HTERT RPE-1 (cell line): Measurements from ENCODE around the gene SLFN11.
"Not testable (repeated sequence)": the region's sequence is repeated elsewhere in the genome, so short reads cannot be mapped to it uniquely, and the experiment has no call there.

Source experiments
- in situ Hi-C: fragments of 300-500 bp; cut with MboI; formaldehyde crosslinking; loops from 4 replicates; pipeline ENCODE4 v1.14.3; 2020; ENCODE audit warnings: low sequenced_read_pairs

Gene SLFN11

GRCh38 chr17:35373534-35373983 is at the start of gene SLFN11:
TSS of gene SLFN11 (minus strand) at chr17:35373621. CDS start at chr17:35363807, 9,814 bp downstream.
- in situ Hi-C loops = no loop called here

DNA sequence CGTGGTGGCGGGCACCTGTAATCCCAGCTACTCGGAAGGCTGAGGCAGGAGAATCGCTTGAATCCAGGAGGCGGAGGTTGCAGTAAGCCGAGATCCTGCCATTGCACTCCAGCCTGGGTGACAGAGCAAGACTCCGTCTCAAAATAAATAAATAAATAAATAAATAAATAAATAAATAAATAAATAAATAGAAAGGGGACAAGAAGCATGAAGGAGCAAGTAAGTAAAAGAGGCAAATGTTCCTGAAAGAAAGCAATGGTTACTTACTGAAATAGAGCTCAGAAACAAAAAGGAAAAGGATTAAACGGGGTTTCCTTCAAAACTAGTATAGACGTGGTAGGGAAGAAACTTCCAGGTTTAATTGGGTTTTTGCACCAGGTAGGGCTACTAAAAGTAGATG is 47.6 kb upstream of the SLFN11 start:
- in situ Hi-C loops = not testable (repeated sequence)

- in situ Hi-C loops = no loop called here
Observed at GRCh38 chr17:35416659-35417058, 43.2 kb upstream of the SLFN11 start.

DNA sequence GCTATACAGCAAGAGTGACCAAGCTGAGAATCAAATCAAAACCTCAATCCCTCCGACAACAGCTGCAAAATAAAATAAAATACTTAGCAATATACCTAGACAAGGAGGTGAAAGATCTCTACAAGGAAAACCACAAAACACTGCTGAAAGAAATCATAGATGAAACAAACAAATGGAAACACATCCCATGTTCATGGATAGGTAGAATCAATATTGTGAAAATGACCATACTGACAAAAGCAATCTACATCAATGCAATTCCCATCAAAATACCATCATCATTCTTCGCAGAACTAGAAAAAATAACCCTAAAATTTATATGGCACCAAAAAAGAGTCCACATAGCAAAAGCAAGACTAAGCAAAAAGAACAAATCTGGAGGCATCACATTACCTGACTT is 41.3 kb upstream of the SLFN11 start:
- in situ Hi-C loops = not testable (repeated sequence)

DNA sequence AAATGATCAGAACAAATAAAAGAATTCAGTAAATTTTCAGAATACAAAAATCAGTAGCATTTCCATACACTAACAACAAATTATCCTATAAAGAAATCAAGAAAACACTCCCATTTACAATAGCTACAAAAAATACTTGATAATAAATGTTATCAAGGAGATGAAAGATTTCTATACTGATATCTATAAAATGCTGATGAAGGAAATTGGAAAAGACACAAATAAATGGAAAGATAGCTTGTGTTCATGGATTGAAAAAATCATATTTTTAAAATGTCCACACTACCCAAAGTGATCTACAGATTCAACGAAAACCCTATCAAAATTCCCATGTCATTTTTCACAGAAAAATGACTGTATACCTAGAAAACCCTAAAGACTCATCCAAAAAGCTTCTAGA is 40.8 kb upstream of the SLFN11 start:
- in situ Hi-C loops = no loop called here

DNA sequence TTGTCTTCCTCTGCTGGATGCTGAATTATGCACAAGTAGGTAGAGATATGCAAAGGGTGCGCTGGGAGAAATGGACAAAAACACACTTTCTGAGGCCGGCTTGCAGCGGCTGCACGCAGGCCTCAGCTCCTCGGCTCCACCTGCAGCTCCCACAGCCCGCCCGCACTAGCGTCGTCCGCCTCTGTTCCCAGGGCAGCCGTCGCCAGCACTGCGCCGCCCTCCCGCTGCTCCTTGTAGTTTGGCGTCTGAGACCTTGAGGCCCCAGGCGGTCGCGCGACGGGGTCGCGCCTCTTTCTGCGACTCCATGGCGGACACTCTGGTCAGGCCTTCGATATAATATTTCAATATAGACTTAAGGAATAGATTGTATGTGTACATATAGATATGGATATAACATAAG is 34.1 kb upstream of the SLFN11 start:
- in situ Hi-C loops = no loop called here

DNA sequence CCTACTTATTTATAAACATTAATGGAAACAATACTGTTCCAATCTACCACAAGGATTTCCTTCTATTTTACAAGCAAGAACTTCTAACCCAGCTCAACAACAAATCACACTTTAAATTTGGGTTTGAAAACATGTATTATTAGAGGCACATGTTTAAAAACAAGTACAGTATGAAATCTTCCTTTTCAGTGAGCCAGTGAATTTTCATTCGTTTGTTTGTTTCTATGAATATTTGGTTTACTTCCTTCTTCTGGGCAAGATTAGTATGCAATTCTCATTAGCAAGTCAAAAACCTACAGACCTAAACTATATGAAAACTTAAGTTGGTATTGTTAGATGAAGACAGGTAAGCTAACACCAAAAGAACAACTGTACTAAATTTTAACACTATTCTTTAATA is 33.1 kb upstream of the SLFN11 start:
- in situ Hi-C loops = no loop called here

GRCh38 chr17:35404360-35404759 is 30.9 kb upstream of the SLFN11 start:
- in situ Hi-C loops = no loop called here

GRCh38 chr17:35393783-35394182 is 20.4 kb upstream of the SLFN11 start:
- in situ Hi-C loops = not testable (repeated sequence)

DNA sequence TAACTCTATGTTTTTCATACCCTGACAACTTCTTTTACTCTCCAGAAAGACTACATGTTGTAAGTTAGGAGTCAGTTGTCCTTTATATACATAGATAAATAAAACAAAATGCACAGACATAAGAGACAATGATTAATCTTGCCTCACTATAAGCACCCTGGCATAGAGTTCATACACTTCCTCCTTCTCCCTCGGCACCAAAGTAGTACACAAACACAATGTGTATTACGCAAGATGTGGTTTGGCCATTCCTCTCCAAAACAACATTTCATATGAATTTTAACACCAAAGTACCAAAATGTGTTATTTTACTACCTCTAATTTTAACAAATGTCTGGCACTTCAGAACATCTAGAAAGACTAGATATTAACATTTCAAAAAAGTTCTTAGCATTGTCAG is 17.2 kb upstream of the SLFN11 start:
- in situ Hi-C loops = no loop called here

- in situ Hi-C loops = no loop called here
Observed at GRCh38 chr17:35390156-35390555, 16.7 kb upstream of the SLFN11 start.

- in situ Hi-C loops = no loop called here
Observed at GRCh38 chr17:35387496-35387895, 14.1 kb upstream of the SLFN11 start.

DNA sequence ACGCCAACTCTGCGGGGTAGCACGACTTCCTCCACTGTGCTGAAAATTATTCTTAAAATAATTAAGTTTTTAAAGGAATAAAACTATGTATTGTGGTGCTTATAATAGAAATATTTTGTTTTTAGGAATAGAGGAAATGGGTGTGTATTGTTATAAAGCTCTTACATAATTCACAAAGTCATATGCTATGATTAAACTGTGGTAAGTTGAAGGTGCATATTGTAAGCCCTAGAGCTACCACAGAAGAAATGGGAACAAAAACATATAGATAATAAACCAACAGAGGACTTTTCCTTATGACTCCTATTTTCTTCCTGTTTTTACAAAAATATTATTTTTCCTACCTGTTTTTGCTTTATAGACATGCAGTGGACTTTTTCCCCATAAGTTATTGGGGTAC is 4.3 kb upstream of the SLFN11 start:
- in situ Hi-C loops = no loop called here

DNA sequence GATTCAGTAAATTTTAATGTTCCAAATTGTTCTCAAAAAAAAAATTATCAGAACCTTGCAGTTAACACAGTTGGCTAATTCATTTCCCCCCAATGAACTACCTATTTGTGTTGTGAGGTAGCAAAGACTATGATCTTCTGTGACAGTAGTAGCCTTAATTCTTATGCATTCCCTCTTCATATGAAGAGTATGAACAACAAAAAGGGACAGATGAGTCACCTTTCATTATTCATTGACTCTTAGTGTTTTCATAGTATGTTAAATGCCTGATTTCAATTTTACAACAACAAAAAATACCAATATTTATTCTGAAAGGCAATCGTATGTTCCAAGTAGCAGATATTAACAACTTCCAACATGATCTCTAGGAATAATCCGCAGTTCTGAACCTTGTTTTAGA is 3.6 kb upstream of the SLFN11 start:
- in situ Hi-C loops = no loop called here

GRCh38 chr17:35376245-35376644 is 2.8 kb upstream of the SLFN11 start:
- in situ Hi-C loops = no loop called here

- in situ Hi-C loops = no loop called here
Observed at GRCh38 chr17:35374766-35375344, 1.4 kb upstream of the SLFN11 start.

GRCh38 chr17:35373984-35374765 is 754 bp upstream of the SLFN11 start:
- in situ Hi-C loops = no loop called here

DNA sequence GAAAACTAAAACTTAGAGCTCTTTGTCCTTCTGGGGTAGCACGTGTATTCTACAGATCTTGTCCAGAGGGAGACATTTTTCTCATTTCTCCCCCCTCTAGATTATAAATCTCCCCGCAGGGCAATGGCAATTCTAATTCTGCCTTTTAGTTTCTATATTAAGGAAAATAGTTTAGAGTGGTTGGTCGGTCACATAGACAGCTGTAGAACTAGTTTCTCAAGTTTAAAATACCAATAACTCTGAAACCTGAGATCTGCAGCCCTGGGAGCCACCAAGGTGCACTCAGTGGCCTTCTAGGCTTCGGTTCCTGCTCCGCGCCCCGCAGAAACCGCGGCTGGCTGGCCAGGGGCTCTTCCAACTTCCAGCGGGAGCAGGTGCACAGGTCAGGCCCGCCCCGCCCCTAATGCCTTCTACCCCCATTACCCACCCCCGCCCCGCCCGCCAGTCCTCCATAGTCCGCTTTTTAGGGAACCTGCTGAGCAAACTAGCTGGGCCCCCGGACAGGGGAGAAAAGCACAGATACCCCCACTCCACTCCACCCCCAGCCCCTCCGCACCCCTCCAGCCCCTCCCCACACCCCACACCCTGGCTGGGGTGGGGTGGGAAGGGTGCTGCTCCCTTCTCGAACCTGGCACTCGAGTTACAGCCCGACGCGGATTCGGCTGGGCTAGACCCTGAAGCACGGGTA is 431 bp downstream of the SLFN11 start:
- in situ Hi-C loops = no loop called here

DNA sequence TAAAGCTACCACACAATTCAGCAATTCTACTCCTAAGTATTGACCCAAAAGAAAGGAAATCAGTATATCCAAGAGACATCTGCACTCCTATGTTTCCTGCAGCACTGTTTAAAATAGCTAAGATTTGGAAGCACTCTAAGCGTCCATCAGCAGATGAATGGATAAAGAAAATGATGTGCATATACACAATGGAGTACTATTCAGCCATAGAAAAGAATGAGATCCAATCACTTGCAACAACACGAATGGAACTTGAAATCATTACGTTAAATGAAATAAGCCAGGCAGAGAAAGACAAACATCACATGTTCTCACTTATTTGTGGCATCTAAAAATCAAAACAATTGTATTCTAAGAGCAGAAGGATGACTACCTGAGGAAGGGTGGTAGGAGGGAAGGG is 1.5 kb downstream of the SLFN11 start:
- in situ Hi-C loops = no loop called here

DNA sequence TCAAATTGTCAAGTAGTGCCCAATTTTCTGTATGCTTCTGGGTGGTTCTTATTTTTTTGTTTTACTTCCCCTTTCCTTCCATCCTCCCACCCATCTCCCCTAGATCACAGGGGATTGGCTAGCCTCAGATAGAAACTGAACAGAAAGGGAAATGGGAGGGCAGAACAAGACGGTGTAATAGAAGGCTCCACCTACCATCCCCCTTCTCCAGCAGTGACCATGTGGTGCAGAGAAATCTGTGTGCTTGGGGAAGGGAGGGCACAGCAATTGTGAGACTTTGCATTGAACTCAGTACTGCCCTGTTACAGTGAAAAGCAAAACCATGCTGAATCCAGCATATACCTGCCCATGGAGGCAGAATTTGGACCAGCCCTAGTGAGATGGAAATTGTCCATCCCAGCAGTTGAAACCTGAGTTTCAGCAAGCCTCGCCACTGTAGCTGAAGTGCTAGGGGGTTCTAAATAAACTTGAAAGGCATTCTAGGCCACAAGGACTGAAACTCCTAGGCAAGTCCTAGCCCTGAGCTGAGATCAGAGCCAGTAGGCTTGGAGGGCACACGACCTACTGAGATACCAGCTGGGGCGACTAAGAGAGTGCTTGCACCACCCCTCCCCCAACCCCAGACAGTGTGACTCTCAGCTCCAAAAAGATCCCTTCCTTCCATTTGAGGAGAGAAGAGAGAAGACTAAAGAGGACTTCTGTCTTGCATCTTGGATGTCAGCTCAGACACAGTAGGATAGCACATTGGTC is 5.2 kb downstream of the SLFN11 start:
- in situ Hi-C loops = no loop called here

DNA sequence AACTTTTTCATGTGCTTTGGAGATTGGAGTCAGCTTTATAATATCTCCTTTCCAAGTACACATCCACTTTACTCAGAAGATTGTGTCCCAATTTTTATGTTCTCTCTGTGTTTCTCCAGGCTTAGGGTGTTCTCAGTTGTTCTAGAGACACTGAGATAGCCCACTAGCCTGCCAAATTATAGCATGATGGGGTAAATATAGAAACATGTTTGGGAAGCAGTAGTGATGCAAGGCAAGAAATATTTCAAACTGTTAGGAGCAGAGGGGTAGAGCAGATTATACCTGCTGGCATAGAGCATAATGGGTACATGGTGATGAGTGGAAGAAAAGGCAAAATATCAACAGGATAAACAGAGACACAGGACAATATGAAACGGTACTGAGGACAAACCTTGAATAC is 12.4 kb downstream of the SLFN11 start:
- in situ Hi-C loops = no loop called here
